PFSK-1 (cell line): ENCODE results near the gene PRMT1.

Source experiments
- POLR2AphosphoS5 ChIP-seq: IDR thresholded peaks from 2 replicates; pipeline ENCODE4 v1.6.1; 2012; ENCODE audit warnings: low read depth, mild to moderate bottlenecking, control low read depth, low read length, moderate library complexity
- SIN3A ChIP-seq: IDR thresholded peaks from 2 replicates; pipeline ENCODE4 v1.6.1; 2012; ENCODE audit warnings: mild to moderate bottlenecking, low read length, moderate library complexity, borderline replicate concordance; ENCODE audit not compliant: insufficient read depth
- TAF1 ChIP-seq: IDR thresholded peaks from 2 replicates; pipeline ENCODE4 v1.6.1; 2012; ENCODE audit warnings: low read length, control low read depth, borderline replicate concordance; ENCODE audit not compliant: insufficient read depth

GRCh38 chr19:49677231-49677900 is at the start of gene PRMT1:
- TF ChIP-seq POLR2AphosphoS5 (peak; percentile 83), SIN3A (peak; percentile 68; the same call in 1 of the 2 replicates), TAF1 (peak; percentile 90)
